ENCODE measurements around the gene CSTB. TPM values are rescaled to one million over a fixed set of nuclear protein-coding genes. Genes with fewer than 3 reads are reported as not detected.
A peak's percentile ranks its signal among the peaks of the same experiment; 100 is the strongest.

The CSTB gene
- total RNA-seq, 1 experiment from 2014 or later = 40.7 TPM

DNA sequence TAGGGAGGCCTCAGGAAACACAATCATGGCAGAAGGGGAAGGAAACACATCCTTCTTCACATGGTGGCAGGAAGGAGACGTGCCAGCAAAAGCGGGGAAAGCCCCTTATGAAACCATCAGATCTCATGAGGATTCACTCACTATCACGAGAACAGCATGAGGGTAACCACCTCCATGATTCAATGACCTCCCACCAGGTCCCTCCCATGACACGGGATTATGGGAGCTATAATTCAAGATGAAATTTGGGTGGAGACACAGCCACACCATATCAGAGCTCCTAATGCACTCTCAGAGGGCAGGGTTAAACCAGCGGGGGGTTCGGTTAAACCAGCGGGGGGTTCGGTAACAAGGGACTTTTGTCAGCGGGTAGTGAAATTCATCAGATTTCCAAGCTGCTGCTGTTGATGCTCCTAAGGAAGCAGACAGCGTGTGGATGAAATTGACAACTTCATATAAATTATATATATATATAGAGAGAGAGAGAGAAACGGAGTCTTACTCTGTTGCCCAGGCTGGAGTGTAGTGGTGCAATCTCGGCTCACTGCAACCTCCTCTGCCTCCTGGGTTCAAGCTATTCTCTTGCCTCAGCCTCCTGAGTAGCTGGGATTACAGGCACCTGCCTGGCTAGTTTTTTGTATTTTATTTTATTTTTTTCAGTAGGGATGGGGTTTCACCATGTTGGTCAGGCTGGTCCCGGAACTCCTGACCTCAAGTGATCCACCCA, 4.2 kb downstream of the CSTB start:
- Histone ChIP-seq H2AFZ (ENCODE audit: low read length) (no peak overlapping the region), H3K23me2 (ENCODE audit: insufficient read length, low read depth, low read length, poor library complexity, severe bottlenecking) (no peaks in the 10 kb centered on the region), H3K18ac (ENCODE audit: insufficient read length, low read depth, low read length) (no peak overlapping the region), H2BK12ac (ENCODE audit: insufficient read length, low read depth, low read length) (no peak overlapping the region), H2AK5ac (ENCODE audit: insufficient read length, low read length) (no peak overlapping the region), H4K20me1 (ENCODE audit: control insufficient read depth, insufficient read depth, insufficient read length) (no peaks in the 10 kb centered on the region), H3K4ac (ENCODE audit: low read depth, low read length) (no peak overlapping the region), H4K91ac (ENCODE audit: insufficient read length, low read depth, low read length) (no peak overlapping the region), H3K27me3 (ENCODE audit: insufficient read depth, low read length) (no peaks in the 10 kb centered on the region), H2BK120ac (ENCODE audit: low read depth, low read length, poor library complexity, severe bottlenecking) (no peak overlapping the region), H3K79me2 (ENCODE audit: insufficient read depth, low read length) (no peaks in the 10 kb centered on the region; the same call in 1 of the 2 replicates), H2BK5ac (ENCODE audit: insufficient read length, low read length) (no peak overlapping the region), H3K4me2 (ENCODE audit: insufficient read depth, insufficient read length, low read length) (no peak overlapping the region), H4K5ac (ENCODE audit: insufficient read length, low read depth, low read length) (no peak overlapping the region), H3K56ac (ENCODE audit: insufficient read length, low read depth, low read length) (no peak overlapping the region), H3K79me1 (ENCODE audit: insufficient read depth, low read depth, low read length, poor library complexity, severe bottlenecking) (no peaks in the 10 kb centered on the region), H3K9ac (ENCODE audit: extremely low read depth, insufficient read length, low read length) (no peak overlapping the region), H3K23ac (ENCODE audit: insufficient read length, low read depth, low read length) (no peak overlapping the region), H3K4me1 (ENCODE audit: insufficient read depth, low read length) (peaks cover 4% of the 10 kb centered on the region; the same call in 1 of the 2 replicates), H3K27ac (ENCODE audit: insufficient read length, low read depth, low read length) (no peak overlapping the region), H2BK20ac (ENCODE audit: low read depth, low read length, poor library complexity, severe bottlenecking) (no peak overlapping the region), H3K14ac (ENCODE audit: insufficient read depth, low read length) (no peak overlapping the region), H3T11ph (ENCODE audit: low read length) (no peak overlapping the region), H3K9me3 (ENCODE audit: control insufficient read depth, low read depth, low read length) (no peaks in the 10 kb centered on the region), H4K8ac (replicated peaks; ENCODE audit: insufficient read length, low read depth, low read length) (no peak overlapping the region), H2BK15ac (ENCODE audit: low read depth, low read length) (no peak overlapping the region)
- H3K27ac Mint-ChIP-seq = peak overlapping the region in 2 of 3 experiments; percentile 23 to 60; a peak in 3 of 7 replicates
- peaks cover 10 to 20% (median 18%) of the 10 kb centered on the region in 3 experiments; a peak in 6 of 7 replicates for H3K36me3 Mint-ChIP-seq (ENCODE audit: insufficient read depth in 1 of 3, low read depth in 3 of 3)
- WGBS (ENCODE audit: extremely low coverage, insufficient read length, low lambda C conversion rate) = no CpG with 5 or more reads among the region's 13 CpGs
- H3K4me3 Mint-ChIP-seq = peak overlapping the region in 1 of 2 experiments; percentile 42; a peak in 2 of 5 replicates
- peaks cover 1% of the 10 kb centered on the region; the same call in 1 of the 2 replicates for H3K27me3 Mint-ChIP-seq (ENCODE audit: low read depth)
- no peak for DNase-seq
- H3K4me1 Mint-ChIP-seq = peaks cover 50 to 51% of the 10 kb centered on the region in 2 experiments
- TF ChIP-seq, protein P1, sequence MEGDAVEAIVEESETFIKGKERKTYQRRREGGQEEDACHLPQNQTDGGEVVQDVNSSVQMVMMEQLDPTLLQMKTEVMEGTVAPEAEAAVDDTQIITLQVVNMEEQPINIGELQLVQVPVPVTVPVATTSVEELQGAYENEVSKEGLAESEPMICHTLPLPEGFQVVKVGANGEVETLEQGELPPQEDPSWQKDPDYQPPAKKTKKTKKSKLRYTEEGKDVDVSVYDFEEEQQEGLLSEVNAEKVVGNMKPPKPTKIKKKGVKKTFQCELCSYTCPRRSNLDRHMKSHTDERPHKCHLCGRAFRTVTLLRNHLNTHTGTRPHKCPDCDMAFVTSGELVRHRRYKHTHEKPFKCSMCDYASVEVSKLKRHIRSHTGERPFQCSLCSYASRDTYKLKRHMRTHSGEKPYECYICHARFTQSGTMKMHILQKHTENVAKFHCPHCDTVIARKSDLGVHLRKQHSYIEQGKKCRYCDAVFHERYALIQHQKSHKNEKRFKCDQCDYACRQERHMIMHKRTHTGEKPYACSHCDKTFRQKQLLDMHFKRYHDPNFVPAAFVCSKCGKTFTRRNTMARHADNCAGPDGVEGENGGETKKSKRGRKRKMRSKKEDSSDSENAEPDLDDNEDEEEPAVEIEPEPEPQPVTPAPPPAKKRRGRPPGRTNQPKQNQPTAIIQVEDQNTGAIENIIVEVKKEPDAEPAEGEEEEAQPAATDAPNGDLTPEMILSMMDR (conservative IDR thresholded peaks at IDR 0.05) = no peak
- H3K9me3 Mint-ChIP-seq = no peaks in the 10 kb centered on the region; a peak in 1 of 5 replicates
